NCI-H1417 (cell line): Measurements from ENCODE around the gene PRIM2.
A peak's percentile ranks its signal among the peaks of the same experiment; 100 is the strongest.
"Not testable (repeated sequence)": the region's sequence is repeated elsewhere in the genome, so short reads cannot be mapped to it uniquely, and the experiment has no call there.

Experiments used
- DNase-seq, 3 experiments: peaks; one replicate each; lab custom pipeline; 2025; lab: John Stamatoyannopoulos, UW

The PRIM2 gene

GRCh38 chr6:57505251-57505650, 187.8 kb downstream of the PRIM2 start:
- not testable (repeated sequence) for DNase-seq

DNA sequence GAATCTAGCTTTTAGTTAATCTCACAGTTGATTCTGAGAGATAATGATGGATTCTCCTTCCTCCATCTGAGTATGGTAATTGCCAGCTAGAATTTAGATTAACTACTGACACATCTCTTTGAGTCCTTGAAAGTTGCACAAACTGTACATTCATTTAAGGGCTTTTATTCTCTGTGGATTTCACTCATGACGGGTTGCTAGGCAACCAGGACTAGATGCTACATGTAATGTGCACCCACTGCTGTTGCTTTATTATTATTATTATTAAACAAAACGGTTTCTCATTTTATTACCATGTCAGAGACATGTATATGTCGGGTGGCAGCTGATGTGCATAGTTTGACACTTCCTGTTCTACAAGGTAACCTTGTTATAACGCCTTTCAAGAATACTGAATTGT, 193.0 kb downstream of the PRIM2 start:
- DNase-seq = peak in 2 of 3 experiments; percentile 12 to 48

DNA sequence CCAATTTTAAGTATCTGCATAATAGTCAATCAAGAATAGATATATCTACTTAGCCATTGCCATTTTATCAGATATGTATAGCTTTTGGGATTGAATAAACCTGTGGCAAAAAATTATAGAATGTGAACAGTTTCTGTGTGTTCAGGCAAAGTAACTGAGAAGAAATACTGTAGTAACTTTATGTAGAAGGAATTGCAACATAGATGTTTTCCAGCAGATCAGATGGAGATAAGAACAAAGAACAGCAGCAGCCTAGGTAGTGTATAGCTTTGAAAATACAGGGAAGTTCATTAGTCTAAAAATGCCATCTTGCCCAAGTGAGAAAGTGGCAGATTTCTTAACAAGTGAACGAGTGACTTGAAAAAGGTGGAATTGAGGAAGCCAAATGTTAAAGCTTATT, 197.7 kb downstream of the PRIM2 start:
- not testable (repeated sequence) for DNase-seq

- DNase-seq = not testable (repeated sequence)
These were observed 198.4 kb downstream of the PRIM2 start for GRCh38 chr6:57515845-57516244.

DNA sequence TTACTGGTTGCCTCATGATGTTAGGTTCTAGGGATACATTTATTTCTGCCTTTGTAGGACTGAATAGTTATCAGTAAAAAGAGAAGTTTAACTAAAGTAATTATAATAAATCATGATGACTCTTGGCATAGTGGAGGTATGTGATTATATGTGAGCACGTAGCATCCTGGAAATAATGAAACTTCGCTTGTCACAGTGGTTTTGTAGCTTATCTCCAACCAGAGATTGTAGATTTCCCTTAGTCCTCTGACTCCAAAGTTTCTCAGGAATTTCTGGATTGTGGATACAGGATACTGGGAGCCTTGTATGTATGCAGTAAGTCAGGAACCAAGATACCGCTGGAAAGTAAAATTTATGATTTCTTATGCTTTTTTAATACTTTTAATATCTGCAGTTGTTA, 199.3 kb downstream of the PRIM2 start:
- DNase-seq = not testable (repeated sequence)

DNA sequence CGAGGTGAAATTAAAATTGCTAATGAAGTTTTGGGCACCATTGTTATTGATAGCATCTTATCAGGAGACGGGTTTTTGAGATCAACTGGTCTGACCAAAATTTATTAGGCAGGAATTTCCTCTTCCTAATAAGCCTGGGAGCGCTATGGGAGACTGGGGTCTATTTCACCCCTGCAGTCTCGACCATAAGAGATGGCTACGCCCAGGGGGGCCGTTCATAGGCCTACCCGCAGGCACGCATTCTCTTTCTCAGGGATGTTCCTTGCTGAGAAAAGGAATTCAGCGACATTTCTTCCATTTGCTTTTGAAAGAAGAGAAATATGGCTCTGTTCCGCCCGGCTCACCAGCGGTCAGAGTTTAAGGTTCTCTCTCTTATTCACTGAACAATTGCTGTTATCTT, 201.8 kb downstream of the PRIM2 start:
- not testable (repeated sequence) for DNase-seq

GRCh38 chr6:57521085-57521484, 203.7 kb downstream of the PRIM2 start:
- DNase-seq = not testable (repeated sequence)

DNA sequence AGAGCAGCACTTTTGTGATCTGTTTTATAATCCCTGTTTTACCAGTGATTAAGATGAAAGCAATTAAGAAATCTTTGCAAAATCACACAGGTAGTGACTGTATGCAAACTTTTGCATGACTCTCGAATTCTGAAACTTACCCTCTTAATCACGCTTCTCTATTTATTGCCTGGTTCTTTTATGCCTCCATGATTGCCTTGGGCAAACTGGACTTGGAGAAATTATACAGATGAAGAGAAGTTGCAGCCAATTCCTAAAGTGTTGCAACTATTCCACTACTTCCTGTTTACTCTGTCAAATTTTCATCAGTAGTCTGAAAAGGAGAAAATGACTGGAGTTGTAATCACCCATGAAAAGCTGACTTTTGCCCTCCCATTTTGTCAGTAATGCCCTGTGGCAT, 205.8 kb downstream of the PRIM2 start:
- not testable (repeated sequence) for DNase-seq

- not testable (repeated sequence) for DNase-seq
These were observed 212.3 kb downstream of the PRIM2 start for GRCh38 chr6:57529755-57530154.

DNA sequence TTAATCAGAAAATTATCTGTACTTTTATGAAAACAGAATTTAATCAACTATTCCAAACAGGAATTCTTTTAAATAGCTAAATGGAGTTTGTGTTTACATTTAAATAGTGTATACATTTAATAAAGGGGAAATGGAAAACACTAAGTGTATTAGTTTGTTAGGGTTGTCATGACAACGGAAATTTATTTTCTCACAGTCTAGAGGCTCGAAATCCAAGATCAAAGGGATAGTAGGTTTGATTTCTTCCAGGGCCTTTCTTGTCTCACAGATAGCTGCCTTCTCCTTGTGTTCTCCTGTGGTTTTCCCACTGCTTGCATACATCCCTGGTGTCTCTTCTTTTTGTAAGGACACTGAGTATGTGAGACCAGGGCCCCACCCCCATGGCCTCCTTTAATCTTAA, 215.2 kb downstream of the PRIM2 start:
- not testable (repeated sequence) for DNase-seq

GRCh38 chr6:57535121-57535520, 217.7 kb downstream of the PRIM2 start:
- not testable (repeated sequence) for DNase-seq

- peak in 1 of 3 experiments; percentile 16 for DNase-seq
These were observed 218.6 kb downstream of the PRIM2 start for GRCh38 chr6:57535994-57536393.

DNA sequence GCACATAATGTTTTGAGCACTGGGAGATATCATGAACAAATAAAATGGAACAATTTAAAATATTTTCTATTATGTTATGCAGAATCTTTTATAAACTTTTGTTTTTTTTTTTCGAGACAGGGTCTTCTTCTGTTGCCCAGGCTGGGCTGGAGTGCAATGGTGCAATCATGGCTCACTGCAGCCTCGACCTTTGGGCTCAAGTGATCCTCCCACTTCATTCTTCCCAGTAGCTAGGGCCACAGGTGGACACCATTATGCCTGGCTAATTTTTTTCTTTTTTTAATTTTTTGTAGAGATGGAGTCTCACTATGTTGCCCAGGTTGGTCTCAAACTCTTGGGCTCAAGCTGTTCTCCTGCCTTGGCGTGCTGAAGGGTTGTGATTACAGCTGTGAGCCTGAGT, 220.5 kb downstream of the PRIM2 start:
- not testable (repeated sequence) for DNase-seq

GRCh38 chr6:57551961-57552360, 234.5 kb downstream of the PRIM2 start:
- not testable (repeated sequence) for DNase-seq

GRCh38 chr6:57557855-57558254, 240.4 kb downstream of the PRIM2 start:
- not testable (repeated sequence) for DNase-seq

DNA sequence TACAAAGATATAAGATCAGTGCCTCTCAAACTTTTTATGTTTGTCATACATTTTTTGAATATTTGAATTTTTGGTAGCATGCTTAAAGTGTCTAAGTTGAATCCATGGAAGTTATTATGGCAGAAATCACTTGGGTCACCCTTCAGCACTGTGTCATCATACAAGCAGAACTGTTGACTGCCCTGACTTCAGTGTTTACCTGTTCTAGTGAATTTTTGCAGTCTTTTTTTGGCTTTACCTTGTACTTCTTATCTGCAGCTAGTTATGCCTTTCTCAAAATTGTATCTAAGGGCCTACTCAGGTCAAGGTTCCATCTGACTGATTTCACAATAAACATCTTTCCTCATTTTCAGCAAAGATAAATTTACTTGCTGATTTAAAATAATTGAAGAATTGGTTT, 241.7 kb downstream of the PRIM2 start:
- not testable (repeated sequence) for DNase-seq

GRCh38 chr6:57562233-57562632, 244.8 kb downstream of the PRIM2 start:
- DNase-seq = not testable (repeated sequence)

GRCh38 chr6:57572119-57572518, 254.7 kb downstream of the PRIM2 start:
- DNase-seq = not testable (repeated sequence)

- DNase-seq = not testable (repeated sequence)
These were observed 255.4 kb downstream of the PRIM2 start for GRCh38 chr6:57572844-57573243.

DNA sequence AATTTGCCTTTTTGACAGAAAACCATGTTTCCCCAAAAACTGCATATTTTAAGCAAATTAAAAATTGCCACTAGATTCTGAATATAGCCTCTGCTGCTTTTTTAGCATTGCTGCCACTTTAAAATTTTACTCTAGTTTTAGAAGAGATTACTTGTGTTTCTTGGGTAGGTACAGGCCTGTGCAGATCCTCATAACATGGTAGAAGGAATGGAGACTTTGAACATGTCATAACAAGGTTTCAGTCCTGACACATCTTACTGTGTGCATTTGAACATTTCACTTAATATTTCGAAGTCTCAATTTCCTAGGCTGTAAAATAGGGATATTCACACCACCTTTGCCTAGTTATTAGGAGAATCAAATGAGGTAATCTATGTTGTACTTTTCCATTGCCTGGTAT, 259.6 kb downstream of the PRIM2 start:
- not testable (repeated sequence) for DNase-seq

- peak in 1 of 3 experiments; percentile 5 for DNase-seq
These were observed 262.1 kb downstream of the PRIM2 start for GRCh38 chr6:57579489-57579888.

GRCh38 chr6:57581586-57581985, 264.2 kb downstream of the PRIM2 start:
- DNase-seq = not testable (repeated sequence)

DNA sequence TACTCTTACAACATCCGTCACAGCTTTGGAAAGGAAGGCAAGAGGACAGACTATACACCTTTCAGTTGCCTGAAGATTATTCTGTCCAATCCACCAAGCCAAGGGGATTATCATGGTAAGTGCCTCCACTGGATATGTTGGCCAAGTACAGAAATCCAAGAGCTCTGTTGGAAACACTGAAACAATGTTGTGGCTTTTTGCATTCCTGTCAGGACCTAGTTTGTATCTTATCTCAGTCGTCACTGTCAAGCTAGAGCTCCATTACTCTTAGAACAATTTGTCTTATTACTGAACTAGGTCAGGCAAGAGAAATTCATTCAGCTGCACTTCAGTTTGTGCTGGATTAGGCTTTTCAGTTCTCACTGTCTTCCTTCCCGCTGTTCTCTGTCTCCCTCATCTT, 283.7 kb downstream of the PRIM2 start:
- DNase-seq = not testable (repeated sequence)

GRCh38 chr6:57605303-57605702, 287.9 kb downstream of the PRIM2 start:
- not testable (repeated sequence) for DNase-seq
